HEK293 (cell line): ENCODE data around the gene PIGL.

Source experiments
- MEIS1 ChIP-seq: sonication (generic); formaldehyde crosslinking; IDR thresholded peaks from 2 replicates; pipeline ENCODE4 v1.8.1; 2022; ENCODE audit warnings: missing genetic modification reagents, mild to moderate bottlenecking, borderline replicate concordance
- ZBTB11 ChIP-seq: fragments of 450-650 bp; formaldehyde crosslinking; conservative IDR thresholded peaks from 2 replicates; pipeline ENCODE4 v1.5.1; 2016; ENCODE audit warnings: low read depth, missing biosample characterization, missing genetic modification characterization
- ZNF366 ChIP-seq: fragments of 450-650 bp; formaldehyde crosslinking; conservative IDR thresholded peaks from 2 replicates; pipeline ENCODE4 v1.5.1; 2016; ENCODE audit warnings: missing biosample characterization, missing genetic modification characterization
- ZNF416 ChIP-seq: fragments of 450-650 bp; formaldehyde crosslinking; IDR thresholded peaks from 2 replicates; pipeline ENCODE4 v1.5.1; 2016; ENCODE audit warnings: missing biosample characterization, missing genetic modification characterization
- ZNF670 ChIP-seq: fragments of 450-650 bp; formaldehyde crosslinking; IDR thresholded peaks from 2 replicates; pipeline ENCODE4 v1.5.1; 2016; ENCODE audit warnings: missing biosample characterization, missing genetic modification characterization, low read depth
- TF ChIP-seq, protein P1 (sequence below): fragments of 450-650 bp; formaldehyde crosslinking; IDR thresholded peaks from 2 replicates; pipeline ENCODE4 v1.5.1; 2016; ENCODE audit warnings: missing biosample characterization, missing genetic modification characterization

GRCh38 chr17:16281351-16281750 is 64.3 kb downstream of the PIGL start:
- TF ChIP-seq, protein P1, sequence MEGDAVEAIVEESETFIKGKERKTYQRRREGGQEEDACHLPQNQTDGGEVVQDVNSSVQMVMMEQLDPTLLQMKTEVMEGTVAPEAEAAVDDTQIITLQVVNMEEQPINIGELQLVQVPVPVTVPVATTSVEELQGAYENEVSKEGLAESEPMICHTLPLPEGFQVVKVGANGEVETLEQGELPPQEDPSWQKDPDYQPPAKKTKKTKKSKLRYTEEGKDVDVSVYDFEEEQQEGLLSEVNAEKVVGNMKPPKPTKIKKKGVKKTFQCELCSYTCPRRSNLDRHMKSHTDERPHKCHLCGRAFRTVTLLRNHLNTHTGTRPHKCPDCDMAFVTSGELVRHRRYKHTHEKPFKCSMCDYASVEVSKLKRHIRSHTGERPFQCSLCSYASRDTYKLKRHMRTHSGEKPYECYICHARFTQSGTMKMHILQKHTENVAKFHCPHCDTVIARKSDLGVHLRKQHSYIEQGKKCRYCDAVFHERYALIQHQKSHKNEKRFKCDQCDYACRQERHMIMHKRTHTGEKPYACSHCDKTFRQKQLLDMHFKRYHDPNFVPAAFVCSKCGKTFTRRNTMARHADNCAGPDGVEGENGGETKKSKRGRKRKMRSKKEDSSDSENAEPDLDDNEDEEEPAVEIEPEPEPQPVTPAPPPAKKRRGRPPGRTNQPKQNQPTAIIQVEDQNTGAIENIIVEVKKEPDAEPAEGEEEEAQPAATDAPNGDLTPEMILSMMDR (tag by site-specific recombination), result no peak
- TF ChIP-seq ZNF670 (tag by site-specific recombination) (no peak), ZBTB11 (tag by site-specific recombination) (no peak), ZNF416 (tag by site-specific recombination) (no peak), MEIS1 (CRISPR knock-in tag) (no peak), ZNF366 (tag by site-specific recombination) (no peak)
